LNCAP (cell line): ENCODE measurements around the gene SLC26A4.

Source experiments
- CTCF ChIP-seq: fragments of 450-650 bp; IDR thresholded peaks from 2 replicates; pipeline ENCODE4 v1.5.1; 2017; ENCODE audit warnings: mild to moderate bottlenecking

SLC26A4 gene

DNA sequence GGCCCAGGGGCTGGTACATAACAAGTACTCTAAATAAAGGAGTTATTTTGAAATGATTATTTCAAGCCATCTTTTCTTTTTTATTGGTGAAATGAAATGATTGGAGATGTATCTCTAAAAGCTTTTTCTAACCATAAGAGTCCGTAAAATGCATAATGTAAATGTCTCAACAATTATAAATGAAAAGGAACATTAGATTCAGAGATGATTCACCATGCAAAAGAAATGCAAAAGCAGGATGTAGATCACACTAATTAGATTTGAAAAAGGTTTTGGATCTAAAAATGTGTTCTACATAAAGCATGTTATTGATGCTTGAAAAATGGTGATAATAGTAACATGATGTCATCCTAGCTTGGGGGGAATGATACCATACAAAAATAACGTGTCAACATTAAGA, 15.6 kb downstream of the SLC26A4 start:
- no peak for TF ChIP-seq CTCF

DNA sequence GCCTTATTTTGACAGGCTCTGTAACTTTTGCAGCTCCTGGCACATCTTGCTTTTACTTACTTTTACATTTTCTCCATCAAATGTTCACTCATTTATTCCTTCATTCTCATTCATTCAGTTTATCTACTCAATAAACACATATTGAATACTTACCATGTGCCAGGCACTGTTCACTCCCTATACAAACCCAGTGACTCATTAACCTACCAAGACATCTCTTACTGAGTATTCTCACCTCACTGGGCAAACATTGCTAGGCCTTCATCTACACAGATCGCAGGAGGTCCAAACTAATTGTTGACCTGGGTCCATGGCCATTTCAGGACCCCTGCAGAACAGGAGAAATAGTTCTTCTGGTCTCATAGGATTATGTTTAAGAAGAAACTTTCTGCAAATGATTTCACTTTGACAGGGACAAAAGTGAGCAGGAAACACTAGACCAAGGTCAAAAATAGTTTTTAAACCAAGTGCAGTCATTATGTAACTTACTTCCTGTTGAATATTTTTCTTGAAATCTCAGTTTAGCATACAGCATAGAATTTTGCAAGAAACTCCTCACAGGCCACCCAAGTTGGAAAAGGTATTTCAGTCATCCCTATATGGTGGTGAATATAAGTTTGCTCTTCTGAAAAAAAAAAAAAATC, 17.6 kb downstream of the SLC26A4 start:
- TF ChIP-seq CTCF, result no peak

GRCh38 chr7:107680478-107680877, 19.9 kb downstream of the SLC26A4 start:
- no peak for TF ChIP-seq CTCF

- TF ChIP-seq CTCF, result no peak
These were observed 22.3 kb downstream of the SLC26A4 start for GRCh38 chr7:107682886-107683285.

- no peak for TF ChIP-seq CTCF
These were observed 23.7 kb downstream of the SLC26A4 start for GRCh38 chr7:107684287-107684686.

DNA sequence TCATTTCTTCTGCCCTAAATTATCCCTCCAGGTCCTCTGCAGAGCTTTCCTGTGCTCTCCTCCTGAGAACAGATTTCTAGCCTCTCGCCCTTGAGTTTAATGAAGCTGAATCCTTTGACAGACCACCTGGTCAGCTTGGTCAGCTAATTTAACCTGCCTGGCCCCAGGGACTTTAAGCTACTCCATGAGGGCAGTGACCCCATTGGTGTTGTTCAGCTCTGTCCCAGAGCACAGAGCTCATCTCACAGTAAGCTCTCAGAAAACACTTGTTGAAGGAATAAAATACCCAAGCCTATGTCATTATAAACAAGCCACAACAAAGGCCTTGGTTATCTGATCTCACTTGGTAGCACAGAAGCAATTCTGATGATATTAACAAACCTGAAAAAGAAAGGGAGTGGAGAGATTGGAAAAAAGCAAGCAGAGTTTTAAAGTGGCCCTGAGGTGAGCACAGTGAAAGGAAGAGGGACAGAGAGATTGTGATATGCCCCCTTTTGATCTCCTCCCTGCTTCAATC, 24.4 kb downstream of the SLC26A4 start:
- TF ChIP-seq CTCF, result no peak

DNA sequence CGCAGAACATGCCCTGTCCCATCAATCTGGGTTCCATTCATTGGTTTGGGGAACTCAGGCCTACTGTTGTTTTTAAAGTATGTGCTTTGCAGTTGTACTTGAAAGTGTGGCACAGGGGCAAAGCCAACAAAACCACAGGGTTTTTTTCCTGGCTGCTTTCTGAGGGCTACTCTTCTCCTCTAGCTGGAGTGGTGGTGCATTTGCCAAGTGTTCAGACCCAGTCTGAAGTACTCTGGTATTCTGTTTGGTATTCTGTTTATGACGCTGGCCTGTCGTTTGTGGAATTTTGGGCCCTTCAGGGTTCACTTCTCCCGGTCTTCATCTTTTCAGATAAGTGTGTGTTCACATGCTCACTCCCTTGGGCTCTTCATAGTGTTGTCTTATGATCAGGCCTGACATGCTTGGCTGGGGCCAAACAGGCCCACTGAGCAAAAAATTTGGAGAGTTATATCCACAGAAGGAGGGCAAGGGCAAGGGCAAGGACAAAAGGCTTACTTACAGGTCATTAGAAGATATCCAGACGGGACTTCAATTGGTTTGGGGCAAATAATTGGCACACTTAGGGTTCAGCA, 26.3 kb downstream of the SLC26A4 start:
- no peak for TF ChIP-seq CTCF
